ENCODE measurements around the gene OPN4.

The OPN4 gene

DNA sequence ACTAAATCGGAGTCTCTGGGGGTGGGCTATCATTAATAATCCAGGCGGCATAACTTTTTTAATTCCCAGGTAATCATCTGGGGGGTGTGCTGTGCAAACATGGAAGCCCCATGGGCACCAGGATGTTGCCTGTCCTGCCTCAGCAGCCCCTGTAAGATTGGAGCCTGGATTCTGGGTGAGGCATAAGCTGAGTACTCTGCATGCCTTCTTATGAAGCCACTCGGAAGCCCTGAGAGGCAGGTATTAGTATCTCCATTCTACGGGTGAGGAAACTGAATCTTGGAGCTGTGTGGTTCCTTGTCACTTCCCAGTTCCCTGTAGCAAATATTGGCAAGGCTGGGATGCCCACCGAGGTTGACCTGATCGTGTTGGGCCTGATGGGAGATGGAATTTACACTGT lies 7.4 kb upstream of the OPN4 start:
- no peak for FAIRE-seq
- DNase-seq (ENCODE audit: extremely low spot score, insufficient read length, low read depth): no peak

DNA sequence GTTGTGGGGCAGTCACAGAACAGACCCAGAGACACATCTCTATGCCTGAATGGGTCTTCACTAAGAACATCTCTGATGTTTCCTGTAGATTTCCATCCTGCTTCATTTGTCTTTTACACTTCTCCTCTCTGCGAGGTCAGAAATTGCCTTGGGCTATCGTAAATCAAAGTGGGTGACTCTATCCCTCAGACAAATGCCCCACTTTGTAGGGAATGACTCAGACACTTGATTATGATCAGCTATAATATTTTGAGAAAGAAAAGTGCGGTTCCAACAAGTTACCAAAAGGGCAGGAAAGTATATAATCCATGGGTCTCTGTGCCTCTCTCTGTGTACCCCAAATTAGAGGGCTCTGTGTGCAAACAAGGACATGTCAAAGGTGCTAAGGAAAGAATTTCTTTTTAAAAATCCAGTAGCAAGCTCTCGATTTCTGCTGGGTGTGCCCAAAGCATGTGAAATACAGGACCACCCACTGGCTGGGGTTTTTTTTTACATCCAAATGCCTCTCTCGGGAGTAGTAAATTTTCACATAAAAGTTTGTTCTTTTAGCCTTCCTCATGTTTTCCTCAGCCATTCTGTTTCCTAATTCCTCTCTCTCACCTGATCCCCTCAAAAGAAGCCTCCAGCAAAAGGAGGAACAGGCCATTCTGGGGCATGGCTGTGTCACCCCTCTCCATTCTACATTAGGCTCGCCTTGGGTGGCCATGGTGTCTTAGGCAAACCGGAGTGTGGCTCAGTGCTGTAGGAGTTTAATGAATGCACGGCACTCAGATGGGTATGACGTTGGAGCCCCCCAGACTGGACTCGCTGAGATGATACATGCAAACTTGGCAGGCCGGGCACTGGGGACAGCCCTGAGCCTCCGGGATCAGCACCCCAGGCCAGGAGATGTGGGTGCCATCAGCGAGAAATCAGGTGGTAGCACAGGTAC lies 6.3 kb upstream of the OPN4 start:
- no peak for FAIRE-seq

GRCh38 chr10:86648704-86649427 lies 5.5 kb upstream of the OPN4 start:
- FAIRE-seq (no peak), DNase-seq (ENCODE audit: extremely low spot score, insufficient read length, low read depth) (no peak)

More for the DNA sequence above, 6.3 kb upstream of the OPN4 start:
- DNase-seq (ENCODE audit: extremely low spot score, insufficient read length, low read depth): no peak

DNA sequence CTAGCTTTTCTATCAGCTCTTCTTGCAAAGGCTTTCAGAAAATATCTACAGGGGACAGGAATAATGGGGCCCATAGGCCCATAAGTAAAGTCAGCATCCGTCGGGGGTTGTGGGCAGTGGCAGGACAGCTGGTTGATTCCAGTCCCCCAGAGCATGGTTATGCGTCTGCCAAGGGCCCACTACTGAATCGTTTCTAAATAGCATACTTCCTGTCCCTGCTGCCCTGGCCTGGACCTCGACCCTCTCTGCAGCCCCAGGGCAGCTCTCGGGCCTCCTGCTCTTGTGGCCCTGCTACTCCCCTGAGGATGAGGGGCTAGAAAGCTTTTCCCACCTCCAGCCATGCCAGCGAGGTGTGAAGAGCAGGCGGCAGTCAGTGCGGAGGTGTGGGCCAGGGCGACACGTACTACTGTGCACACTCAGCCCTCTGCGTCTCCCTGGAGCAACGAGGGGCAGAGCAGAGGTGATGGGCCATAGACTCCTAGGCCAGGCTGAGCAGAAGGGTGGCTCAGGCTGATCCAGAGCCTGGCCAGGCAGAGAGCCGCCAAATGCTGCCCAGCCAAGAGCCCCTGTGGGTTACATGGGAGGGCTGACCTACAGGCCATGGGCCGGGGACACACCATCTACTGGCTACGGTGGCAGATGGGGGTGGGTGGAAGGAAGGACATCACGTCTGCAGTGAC lies 4.7 kb upstream of the OPN4 start:
- no peak for FAIRE-seq
- no peak for DNase-seq (ENCODE audit: extremely low spot score, insufficient read length, low read depth)

- no peak for FAIRE-seq
- no peak for DNase-seq (ENCODE audit: extremely low spot score, insufficient read length, low read depth)
Observed at GRCh38 chr10:86650151-86650550, 4.2 kb upstream of the OPN4 start.

DNA sequence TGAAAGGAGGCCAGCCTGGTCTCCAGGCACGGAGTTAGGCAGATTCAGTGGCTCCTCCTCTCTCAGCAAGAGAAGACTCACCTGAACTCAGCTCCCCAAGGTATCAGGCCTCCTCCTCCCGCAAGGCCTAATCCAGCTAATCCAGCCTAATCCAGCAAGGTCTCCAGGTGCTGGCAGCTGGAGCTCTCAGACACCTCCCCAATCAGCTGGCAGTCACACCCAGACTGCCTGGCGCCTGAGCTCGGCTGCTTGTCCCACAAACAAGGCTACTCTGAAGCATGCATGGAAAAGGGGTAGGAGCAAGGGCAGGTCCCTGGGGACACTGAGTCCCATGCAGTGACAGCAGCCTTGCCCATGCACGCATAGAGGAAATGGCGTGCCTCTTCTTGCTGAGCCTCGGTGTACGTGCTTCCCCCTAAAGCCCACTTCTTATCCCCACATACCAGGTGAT lies 3.3 kb upstream of the OPN4 start:
- DNase-seq (ENCODE audit: extremely low spot score, insufficient read length, low read depth) (no peak), FAIRE-seq (no peak)

GRCh38 chr10:86651631-86652331 lies 2.6 kb upstream of the OPN4 start:
- FAIRE-seq (no peak), DNase-seq (ENCODE audit: extremely low spot score, insufficient read length, low read depth) (no peak)

GRCh38 chr10:86652361-86653202 lies 1.8 kb upstream of the OPN4 start:
- DNase-seq (ENCODE audit: extremely low spot score, insufficient read length, low read depth) (no peak), FAIRE-seq (no peak)

DNA sequence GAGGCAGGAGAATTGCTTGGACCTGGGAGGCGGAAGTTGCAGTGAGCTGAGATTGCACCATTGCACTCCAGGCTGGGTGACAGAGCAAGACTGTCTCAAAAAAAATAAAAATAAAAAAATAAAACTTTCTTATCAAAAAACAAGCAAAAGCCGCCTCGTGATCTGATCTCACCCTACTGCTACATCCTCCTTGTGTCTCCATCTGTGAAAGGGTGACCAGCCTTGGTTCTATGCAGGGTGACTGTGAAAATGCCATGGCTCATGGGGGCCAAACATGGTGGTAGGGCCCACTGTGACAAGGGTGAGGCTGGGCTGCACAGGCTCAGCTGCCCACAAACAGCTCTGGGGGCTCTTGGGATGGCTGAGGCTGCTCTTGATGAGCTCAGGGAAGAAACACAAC lies 968 bp upstream of the OPN4 start:
- FAIRE-seq (no peak), DNase-seq (ENCODE audit: extremely low spot score, insufficient read length, low read depth) (no peak)

DNA sequence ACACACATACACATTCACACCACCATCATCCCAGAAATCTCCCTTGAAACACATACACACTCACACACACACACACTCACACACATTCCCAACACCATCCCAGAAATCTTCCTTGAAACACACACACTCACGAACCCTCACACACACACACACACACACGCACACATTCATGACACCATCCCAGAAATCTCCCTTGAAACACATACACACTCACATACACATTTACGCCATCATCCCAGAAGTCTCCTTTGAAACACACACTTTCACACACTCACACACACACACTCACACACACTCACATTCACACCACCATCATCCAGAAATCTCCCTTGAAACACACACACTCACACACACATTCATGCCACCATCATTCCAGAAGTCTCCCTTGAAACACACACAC lies 360 bp upstream of the OPN4 start:
- FAIRE-seq (no peak), DNase-seq (ENCODE audit: extremely low spot score, insufficient read length, low read depth) (no peak)

DNA sequence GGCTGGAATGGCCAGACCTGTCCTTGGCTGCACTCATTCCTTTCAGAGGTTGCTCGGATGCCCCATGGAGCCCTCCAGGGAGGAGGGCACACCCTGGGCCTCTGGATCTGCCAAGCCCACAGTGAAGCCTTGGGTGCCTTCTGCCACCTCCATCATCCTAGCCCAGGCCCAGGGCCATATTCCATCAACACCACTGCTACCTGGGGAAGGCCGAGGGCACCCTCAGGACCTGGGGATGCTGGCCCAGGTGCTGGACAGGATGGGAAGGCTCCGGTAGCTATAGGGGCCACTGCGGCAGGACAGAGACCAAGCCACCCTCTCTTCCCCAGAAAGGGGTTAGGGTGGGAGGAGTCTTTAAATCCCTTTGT lies 810 bp downstream of the OPN4 start:
- DNase-seq (ENCODE audit: extremely low spot score, insufficient read length, low read depth): no peak
- no peak for FAIRE-seq

- FAIRE-seq: no peak
- no peak for DNase-seq (ENCODE audit: extremely low spot score, insufficient read length, low read depth)
Observed at GRCh38 chr10:86655596-86655995, 1.2 kb downstream of the OPN4 start.

GRCh38 chr10:86657011-86657395 lies 2.7 kb downstream of the OPN4 start:
- FAIRE-seq (no peak), DNase-seq (ENCODE audit: extremely low spot score, insufficient read length, low read depth) (no peak)

GRCh38 chr10:86657396-86658011 lies 3.2 kb downstream of the OPN4 start:
- DNase-seq (ENCODE audit: extremely low spot score, insufficient read length, low read depth) (no peak), FAIRE-seq (no peak)

GRCh38 chr10:86658261-86658741 lies 4.0 kb downstream of the OPN4 start:
- DNase-seq (ENCODE audit: extremely low spot score, insufficient read length, low read depth): no peak
- no peak for FAIRE-seq

DNA sequence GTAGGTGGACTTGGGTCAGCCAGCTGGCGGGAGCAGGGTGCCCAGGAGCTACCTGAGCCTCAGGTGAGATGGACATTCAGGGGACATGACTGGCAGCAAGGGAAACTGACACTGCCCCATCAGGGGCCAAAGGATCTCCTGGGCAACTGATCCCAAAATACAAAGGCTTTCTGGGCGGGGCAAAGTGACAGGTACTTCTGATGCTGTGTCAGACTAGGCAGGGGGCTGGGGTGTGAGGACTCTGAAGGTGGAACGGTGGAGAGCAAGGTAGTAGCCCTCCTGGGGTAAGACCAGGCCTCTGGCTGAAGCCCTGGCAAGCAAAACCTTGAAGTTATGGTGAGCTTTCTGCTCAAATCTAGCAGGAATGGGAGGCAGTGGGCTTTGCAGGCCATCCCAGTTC lies 4.4 kb downstream of the OPN4 start:
- FAIRE-seq: no peak
- no peak for DNase-seq (ENCODE audit: extremely low spot score, insufficient read length, low read depth)

GRCh38 chr10:86659161-86659691 lies 4.9 kb downstream of the OPN4 start:
- DNase-seq (ENCODE audit: extremely low spot score, insufficient read length, low read depth): no peak
- FAIRE-seq: no peak

DNA sequence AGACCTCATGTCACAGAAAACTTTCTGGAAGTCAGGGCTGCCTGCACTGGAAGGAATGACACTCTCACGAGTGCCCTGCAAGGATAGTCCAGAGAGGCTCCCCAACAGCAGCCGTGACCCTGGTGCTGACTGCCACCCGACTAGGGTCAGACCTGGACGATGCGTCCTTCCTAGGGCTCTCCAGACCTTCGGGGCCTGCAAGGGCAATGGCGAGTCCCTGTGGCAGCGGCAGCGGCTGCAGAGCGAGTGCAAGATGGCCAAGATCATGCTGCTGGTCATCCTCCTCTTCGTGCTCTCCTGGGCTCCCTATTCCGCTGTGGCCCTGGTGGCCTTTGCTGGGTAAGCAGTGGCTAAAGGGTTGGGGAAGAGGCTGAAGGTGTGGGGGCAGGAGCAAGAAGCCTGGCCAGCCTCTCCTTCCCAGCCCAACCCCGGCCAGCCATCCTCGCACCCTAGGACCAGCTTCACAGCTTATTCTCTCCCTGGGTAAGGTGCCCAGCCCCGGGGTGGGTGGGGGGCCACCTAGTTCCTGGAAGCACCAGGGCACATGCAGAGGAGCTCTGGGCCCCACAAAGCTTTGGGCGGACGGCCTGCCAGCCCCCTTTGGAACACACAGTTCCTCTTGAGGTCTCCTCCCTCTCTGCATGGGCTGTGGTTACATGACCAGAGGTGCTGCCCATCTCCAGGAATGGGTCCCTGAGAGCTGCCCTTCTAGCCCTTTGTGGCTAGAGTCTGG lies 5.5 kb downstream of the OPN4 start:
- DNase-seq (ENCODE audit: extremely low spot score, insufficient read length, low read depth) (no peak), FAIRE-seq (no peak)

Measured in GM18507 (cell line).